Hematopoietic multipotent progenitor cell treated with erythropoietin and hydrocortisone succinate and interleukin-3 and kit ligand, for 8 days (in vitro differentiated cells): ENCODE data around the gene MTHFSD.

Experiments used
- DNase-seq: peaks from one replicate; pipeline ENCODE4 v3.0.0-alpha.2; 2015

MTHFSD gene

DNA sequence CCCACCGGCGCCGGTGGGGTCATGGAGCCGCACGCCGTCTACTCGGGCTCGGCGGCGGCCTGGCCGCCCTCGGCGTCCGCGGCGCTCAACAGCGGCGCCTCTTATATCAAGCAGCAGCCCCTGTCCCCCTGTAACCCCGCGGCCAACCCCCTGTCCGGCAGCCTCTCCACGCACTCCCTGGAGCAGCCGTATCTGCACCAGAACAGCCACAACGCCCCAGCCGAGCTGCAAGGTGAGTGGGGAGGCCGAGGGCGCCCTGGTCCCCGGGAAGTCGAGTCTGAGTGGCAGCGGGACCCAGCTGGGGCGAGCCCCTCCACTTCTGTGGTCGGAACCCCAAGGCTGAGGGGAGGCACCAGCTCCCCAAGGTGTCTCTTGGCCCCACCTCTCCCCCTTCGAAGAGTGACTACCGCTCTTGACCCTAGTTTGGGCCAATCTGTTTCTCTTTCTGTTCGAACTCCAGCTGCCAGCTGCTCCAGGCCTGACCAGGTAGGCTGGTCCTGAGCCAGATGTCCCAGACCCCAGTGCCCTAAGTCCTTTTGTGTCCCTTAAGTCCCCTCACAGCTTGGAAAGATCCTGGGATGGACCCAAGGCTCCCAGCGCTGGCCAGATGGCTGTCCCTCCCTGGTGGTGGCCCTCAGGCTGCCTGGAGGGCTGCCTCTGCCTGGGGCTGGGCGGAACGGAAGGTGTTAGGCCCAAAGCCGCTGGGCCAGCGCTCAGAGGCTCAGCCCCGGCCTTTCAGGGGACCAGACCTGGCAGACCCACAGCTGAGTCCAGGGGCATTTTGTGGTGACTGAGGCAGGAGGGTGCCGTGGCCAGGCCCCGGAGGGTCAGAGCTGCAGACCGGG, 43.5 kb downstream of the MTHFSD start:
- DNase-seq, result no peak

DNA sequence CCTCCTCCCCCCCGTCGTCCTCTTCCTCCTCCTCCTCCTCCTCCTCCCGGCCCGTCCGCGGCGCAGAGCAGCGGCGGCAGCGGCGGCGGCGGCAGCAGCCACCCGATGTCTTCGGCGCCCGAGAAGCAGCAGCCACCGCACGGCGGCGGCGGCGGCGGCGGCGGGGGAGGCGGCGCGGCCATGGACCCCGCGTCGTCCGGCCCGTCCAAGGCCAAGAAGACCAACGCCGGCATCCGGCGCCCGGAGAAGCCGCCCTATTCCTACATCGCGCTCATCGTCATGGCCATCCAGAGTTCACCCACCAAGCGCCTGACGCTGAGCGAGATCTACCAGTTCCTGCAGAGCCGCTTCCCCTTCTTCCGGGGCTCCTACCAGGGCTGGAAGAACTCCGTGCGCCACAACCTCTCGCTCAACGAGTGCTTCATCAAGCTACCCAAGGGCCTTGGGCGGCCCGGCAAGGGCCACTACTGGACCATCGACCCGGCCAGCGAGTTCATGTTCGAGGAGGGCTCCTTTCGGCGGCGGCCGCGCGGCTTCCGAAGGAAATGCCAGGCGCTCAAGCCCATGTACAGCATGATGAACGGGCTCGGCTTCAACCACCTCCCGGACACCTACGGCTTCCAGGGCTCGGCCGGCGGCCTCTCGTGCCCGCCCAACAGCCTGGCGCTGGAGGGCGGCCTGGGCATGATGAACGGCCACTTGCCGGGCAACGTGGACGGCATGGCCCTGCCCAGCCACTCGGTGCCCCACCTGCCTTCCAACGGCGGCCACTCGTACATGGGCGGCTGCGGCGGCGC, 44.4 kb downstream of the MTHFSD start, which contains the start of gene FOXF1:
TSS of gene FOXF1 (plus strand) at position 63 of the 797 bp plus-strand sequence. CDS start at position 106, 43 bp downstream.
- no peak for DNase-seq

DNA sequence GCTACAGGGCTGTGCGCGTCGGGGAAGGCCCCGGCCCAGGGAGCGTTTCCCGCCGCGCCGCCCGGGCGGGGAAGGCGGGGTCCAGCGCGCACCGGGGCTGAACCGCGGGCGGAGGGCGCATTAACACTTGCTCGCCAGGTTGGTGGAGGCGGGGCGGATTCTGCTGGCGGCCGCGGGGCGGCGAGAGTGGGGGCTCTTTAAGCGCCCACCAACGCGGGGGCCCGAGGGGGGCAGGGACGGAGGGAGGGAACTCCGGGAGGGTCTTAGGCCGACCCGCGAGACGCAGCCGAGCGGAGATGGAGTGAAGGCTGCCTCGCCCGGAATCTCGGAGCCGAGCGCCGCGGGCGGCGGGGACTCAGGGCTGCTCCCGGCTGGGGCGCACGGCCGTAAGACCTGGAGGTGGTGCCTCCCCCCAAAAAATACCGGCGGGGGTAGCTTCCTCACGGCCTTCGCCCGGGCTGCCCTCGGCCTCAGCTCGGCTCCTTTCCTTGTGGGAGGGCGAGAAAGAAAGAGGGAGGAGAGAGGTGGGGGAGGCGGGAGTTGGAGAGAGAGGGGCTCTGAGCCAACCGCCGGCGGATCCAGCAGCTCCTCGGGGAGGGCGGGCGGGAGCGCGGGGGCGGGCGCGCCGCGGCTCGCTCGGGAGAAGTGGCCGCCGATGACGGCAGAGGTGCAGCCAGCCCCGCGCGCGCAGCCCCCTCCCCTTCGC, 45.1 kb downstream of the MTHFSD start:
- DNase-seq, result no peak

DNA sequence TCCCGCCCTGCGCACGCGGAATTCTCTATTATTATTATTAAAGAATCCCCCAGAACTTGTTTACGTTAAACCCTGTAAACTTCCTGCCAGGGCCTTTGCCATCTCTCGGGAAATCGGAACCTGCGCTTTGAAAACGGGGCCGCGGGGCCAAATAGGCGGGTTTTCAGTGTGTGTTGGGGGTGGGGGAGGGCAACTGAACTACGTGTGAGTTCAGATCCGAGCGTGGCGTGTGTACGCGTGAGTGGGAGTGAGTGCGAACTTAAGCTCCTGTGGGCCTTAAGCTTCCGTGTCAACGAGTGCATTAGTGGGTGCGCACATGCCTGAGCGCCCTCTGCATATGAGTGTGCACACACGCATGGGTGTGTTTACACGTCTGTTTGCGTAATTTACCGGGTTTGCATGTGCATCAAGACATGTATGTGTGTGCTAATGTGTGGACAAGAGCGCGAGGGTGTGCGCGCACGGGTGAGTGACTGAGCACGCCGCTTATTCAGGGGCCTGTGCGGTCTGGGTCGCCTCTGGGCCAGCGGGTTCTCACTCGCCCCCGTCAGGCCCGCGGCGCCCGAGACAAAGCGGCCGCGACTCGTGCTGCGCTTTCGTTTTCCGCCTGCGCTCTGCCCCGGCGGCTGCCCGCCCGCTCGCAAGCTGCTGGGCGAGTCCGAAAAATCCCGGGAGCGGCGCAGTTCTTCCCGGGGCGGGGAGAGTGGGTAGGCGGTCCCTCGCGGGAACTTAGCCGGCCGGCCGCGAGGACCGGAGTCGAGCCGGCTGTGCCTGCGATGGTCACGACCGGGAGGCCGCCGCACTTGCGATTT, 45.9 kb downstream of the MTHFSD start:
- DNase-seq, result no peak

DNA sequence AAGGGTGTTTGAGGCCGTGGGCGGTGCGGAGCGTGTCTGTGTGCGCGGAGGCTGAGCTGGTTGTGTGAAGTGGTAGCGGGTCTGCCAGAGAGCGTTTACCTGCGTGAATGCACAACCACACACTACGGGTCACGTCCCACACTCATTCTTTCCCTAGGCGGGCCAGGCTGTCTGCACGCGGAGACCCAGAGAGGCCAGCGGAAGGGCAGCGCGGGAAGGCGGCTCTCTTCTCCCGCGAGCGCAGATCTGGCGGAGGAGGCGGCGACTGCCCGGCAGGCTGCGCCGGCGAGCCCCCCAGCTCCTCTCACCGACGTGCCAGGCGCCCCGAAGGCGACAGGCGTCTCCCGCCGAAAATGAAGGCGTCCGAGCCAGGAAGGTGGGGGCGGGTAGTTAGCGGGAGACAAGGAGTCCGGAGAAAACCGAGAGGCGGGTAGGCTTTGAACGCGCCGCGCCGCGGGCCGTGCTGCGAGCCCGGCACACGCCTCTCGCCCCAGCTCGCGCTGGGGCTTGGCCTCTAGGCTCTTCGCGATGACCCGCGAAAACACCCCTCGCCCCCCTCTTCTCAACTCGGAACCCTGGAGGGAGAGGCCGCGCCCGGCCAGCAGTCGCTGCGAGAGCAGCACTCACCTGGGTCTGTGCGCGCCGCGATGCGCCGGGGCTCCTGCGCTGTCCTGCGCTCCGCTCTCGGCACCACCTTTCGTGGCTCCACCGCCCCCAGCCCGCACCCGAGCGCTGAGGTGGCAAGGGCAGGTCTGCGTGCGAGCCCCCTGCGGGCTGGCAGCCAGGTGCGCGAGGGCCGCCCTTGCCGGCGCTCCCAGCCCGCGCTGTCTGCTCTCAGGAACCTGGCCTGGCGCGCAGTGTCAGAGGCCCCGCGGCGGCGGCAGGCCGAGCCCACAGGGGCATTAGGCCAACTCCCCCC, 46.7 kb downstream of the MTHFSD start:
- no peak for DNase-seq

DNA sequence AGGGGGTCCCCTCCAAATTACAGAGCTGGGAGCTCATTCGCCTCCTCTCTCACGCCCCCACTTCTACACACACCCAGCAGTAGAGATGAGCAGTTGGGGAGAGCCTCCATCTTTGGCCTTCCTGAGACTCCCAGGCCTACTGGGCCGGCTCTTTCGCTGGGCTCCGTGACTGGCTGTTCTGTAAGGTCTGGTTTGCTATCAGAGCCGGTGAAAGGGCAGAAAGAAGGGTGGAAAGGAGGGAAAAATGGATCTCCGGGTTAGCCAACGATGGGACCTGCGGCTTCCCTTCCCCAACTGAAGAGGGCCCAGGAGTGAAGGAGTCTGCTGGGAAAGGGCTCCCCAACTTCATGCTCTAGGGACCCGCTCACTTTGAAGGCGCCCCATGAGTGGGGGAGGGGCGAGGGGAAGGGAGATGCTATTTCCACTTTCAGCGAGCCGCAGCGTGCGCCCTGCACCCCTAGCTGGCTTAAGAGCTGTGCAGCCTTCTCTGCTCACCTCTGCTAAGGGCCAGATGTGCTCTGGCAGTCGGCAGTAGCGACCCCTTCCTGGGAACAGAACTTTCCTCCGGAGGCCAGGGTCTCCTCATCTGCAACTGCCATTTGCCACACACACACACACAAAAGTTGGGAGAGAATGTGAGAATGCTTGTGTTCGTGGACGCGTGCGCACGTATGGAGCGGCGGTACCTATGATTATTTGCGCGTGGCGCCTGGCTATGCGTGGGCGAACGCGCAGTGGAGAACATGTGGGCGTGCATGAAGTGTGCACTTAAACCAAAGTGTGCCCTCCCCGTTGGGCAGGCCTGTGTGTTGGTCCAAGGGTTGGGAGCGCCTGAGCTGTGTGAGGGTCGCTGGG, 47.6 kb downstream of the MTHFSD start:
- DNase-seq, result no peak

DNA sequence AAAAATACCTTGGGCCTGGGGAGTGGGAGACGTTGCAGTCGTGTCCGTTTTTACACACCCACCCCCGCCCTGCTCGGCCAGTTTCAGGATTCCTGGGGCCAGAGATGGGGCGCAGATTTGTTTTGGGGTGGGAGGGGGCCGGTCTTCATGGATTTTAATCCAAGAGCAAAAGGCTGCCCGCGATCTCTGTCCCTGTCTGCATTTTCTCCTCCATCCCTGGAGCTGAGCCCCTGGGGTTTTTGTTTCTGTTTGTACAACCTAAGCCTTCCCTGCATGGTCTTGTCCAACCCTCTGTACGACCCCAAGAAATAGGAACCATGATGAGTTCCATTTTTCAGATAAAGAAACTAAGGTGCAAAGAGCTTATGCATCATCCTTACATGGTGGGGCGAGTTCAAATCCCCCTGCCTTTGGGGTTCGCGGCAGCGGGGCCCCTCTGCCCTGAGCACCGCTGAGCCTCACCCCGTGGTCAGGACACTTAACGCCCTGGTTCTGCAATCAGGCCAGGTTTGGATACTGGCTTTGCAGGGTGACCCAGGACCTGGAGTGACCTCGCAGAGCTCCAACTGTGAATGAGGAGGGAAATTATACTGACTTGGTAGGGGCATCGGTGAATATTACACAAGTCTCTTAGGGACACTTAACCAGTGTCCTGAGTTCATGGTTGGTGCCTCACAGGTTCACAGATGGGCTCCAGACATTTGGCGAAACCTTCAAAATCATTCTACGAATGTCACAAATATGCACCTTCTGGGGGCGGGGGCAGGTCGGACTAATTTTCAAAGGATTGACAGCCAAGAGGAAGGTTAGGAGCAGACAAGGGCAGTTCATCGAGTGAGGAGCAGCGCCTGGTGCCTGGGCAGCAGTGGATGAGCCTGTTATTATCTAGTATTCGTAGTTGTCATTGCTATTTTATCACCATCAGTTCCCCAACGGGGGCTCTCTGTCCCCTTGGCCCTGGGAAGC, 48.9 kb downstream of the MTHFSD start:
- DNase-seq, result no peak

DNA sequence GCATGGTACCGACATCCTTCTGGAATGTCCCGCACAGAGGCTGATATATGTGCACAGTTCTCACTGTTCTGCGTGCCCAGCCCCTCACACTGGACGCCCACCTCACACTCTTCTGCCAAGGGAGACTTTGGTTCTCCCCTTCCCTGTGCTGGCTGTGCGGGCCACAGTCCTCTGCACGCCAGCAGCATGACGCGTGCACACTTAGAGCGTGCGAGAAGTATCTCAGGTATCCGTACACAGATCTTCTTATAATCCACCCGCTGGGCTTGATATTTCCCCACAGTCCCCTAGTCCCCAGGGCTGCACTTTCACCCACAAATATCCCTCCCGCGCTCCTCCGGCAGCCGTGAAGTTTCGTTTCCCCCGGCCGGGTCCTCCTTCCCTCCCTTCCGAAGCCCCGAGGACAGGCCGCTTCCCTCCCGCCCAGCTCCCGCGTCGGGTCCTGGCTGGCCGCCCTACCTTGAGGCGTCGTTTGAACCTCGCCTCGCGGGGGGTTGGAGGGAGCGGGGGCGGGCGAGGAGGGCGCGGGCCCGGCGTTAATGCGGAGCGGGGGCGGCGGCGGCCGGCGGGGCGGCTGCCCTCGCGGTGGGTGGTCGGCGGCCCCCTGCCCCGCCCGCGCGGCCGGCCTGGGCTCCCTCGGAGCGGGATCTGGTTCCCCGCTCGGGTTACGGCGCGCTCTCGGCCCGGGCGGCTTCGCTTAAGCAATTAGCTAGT, 49.7 kb downstream of the MTHFSD start:
- no peak for DNase-seq

DNA sequence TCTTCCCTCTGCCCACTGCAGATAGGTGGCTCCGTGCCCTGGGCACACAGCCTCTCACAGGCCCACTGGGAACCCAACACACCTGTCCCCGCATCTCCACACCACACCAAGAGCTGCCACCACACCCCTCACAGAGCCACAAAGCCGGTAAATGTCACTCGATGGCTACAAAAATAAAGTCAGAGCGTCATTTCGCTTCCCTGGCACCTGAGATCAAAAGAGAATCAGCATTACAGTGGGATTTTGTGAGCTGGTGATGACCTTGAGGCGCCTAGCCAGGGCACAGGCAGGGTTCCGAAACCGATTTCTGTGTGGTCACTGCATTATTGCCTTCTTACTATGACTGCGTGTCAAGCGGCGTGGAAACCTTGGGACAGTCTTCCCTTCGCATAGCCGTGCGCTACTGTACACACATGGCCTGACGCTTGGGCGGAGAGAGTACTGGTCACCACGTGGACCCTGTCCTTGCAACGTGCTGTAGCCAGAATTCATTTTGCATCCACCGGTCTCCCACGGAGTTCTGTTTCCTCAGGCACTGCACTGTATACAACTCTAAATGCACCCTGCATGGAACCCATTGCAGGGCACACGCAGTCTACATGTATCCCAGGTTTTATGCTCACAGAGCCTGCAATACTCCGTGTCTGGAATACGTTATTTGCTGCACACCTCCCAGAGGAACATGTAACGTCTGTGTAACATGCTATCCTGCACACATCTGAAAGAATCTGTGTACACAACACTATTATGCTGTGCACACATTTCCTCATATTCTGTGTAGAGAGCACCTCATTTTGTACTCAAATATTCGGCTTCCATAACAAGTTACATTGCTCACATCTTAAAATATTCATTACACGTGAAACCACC, 50.5 kb downstream of the MTHFSD start:
- no peak for DNase-seq

DNA sequence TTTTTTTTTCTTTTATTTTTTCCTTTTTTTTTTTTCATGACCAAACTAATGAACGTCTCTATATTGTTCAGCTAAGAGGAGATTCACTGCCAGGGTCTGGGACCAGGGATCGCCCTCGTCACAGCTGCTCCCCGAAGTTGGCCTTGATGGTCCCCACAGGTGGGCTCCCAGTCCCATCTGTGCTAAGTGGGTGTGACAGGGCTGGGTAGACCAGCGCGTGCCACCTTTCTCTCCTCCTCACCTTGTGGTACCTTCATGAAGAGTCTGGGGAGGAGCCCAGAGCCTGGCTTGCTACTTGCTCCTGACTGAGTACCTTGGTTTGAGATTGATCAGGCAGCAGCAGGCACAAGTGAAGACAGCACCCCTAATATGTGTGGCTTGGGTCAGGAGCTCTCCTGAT, 51.2 kb downstream of the MTHFSD start:
- no peak for DNase-seq

DNA sequence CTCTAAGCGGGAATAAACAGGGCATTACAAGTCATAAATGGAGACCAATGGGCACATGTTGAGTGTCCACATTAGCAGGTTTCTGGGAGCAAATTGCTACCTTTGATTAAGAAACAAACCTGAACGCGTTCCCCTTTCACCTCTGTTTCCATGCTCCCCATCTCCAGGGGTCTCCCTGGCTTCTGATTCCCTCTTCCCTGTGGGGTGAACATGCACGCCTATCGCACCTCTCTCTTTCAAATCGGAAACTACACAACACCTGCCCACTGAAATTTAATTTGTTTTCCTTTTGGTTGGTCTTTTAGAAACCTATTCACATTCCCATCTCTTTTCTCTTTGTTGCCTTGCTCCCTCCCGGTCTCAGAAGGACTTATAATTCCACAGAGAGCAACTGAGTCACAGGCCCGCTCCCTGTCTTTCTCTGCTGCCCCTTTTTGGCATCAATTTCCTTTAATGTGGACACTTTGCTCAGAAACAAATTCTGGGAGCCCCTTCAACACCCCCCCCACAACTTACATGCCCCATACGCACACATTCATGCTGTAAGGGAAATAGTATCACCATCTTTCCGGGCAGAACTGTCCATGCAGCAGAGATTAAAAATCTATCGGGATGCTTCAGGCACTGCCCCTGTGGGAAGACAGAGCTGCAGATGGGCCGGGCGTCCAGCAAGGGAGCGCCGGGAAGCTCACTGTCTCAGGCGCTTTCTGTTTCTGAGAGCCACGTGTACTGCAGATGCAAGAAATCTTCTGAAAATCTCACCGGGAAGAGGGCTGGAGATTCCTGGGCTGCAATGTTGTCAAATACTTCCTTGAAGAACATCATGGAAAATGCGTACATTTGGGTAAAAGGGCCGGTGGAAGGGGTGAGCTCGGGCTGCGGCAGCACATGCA, 51.9 kb downstream of the MTHFSD start:
- no peak for DNase-seq

DNA sequence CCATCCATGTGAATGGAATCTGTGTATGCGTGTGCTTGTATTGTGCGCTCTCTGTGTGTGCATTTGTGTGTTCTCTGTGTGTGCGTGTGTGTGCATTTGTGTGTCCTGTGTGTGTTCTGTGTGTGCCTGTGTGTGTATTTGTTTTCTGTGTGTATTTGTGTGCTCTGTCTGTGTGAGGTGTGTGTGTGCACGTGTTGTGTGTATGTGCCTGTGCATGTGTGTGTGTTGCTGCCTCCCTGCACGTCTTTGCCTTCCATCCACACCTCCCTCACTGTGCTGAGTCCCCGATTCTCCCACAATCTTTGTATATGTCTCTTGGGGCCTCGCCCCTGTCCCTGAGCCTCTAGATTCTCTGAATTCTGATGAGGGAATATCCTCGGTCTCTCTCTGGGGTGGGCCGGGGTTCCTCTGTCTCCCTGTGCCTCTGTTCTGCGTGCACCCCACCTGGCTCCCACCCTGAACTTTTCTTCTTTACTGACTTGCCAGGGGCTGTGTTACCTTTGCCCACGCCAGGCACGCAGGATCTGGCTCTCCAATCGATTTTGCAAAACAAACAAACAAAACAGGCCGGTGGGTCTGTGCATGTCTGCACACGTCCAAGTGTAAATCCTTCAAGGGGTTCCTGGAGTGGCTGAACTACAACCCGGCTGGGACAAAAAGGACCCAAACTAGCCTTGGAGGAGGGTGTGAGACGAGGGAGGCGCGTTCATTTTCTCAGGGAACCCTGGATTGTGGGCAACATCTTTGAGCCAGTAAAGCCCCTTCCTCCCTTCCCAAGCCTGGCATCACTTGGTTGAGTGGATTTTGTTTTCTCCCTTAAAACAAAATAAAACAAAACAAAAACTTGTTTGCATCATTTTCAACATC, 52.8 kb downstream of the MTHFSD start:
- no peak for DNase-seq

DNA sequence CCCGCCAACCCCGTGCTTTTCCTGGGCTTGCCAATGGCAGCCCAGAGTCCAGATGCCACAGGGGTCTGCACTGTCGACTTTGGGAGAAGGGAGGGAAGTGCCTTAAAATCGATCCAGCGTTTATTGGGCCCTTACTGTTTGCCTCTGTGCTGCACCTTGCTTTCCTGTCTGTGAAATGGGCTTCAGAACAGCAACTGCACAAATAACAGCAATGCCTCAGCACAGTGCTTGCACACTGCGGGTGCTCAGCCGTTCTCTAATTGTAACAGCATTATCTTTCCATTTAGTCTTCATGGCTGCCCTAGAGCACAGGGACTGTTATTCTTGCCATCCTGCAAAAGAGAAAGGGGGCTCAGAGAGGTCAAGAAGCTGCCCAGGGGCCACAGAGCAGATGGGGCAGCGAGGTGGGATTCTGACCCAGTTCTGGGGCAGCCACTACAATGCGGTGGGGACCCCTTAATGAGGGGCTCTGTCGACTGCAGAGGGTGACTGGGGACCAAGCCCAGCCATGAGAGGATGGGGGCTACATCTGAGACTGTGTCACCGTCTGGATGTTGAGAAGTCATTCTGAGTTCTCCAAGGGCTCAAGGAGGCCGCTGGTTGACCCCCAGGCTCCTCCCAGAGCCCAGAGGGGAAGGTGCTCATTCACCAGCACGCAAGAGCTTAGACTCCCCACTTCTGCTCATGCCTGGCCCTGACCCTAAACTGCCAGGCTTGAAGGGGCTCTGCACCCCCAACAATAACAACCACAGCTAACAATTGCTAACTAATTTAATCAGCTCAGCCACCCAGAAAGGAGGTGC, 54.1 kb downstream of the MTHFSD start:
- no peak for DNase-seq
